ENCODE results near the gene YY1. TPM values are rescaled to one million over a fixed set of nuclear protein-coding genes. Genes with fewer than 3 reads are reported as not detected.

YY1 gene
- total and polyA plus RNA-seq, 7 donors = 23.8 to 58.4 (median 44.6) TPM

DNA sequence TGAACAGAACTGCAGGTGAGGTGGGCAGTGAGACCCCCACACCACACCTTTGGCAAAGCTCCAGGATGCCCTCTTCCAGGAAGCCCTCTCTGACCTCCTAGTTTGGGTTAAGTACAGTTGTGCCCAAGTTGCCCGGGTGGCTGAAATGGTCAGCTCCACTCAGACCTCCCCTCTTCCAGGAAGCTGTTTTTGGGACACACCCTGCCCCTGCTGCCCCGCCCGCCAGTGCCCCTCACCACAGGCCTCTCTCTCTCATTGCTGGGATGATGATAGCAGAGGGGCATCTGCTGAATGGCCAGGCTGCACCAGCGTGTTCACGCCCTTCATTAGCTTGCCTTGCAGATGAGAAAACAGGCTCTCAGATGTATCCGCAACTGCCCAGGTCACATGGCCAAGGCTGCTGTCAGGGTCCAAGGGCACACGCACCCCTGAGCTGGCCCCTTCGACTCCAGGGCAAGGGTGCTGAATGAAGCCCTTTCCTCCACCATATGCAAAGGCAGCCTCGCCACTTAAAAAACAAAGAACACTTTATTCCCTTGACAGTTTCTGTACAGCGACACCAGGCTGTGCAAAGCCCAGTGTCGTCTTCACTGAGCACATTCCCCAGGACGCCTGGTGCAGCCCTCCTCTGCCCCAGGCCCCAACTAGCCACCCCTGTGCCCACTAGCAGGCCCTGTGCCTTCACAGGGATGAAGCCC is 51.8 kb downstream of the YY1 start:
- 88 to 91% (median 89%) methylated on average over 12 of the region's 12 CpGs for WGBS, 3 donors
- DNase-seq (peak in 1 of 2 donors; percentile 30), ATAC-seq (no peak)
- Histone ChIP-seq H3K9me3 (no peaks in the 10 kb centered on the region), H3K27ac (no peak overlapping the region), H3K27me3 (ENCODE audit: insufficient read depth in 3 of 3, low read length in 2 of 3) (no peaks in the 10 kb centered on the region), H3K36me3 (ENCODE audit: insufficient read depth in 1 of 2, low read depth in 1 of 2) (peaks cover 3 to 17% of the 10 kb centered on the region in 2 donors), H3K4me1 (peaks cover 18% of the 10 kb centered on the region), H3K4me3 (no peak overlapping the region)
- intact Hi-C loops (cut with DNase I) = no loop called here
- TF ChIP-seq, protein P1, sequence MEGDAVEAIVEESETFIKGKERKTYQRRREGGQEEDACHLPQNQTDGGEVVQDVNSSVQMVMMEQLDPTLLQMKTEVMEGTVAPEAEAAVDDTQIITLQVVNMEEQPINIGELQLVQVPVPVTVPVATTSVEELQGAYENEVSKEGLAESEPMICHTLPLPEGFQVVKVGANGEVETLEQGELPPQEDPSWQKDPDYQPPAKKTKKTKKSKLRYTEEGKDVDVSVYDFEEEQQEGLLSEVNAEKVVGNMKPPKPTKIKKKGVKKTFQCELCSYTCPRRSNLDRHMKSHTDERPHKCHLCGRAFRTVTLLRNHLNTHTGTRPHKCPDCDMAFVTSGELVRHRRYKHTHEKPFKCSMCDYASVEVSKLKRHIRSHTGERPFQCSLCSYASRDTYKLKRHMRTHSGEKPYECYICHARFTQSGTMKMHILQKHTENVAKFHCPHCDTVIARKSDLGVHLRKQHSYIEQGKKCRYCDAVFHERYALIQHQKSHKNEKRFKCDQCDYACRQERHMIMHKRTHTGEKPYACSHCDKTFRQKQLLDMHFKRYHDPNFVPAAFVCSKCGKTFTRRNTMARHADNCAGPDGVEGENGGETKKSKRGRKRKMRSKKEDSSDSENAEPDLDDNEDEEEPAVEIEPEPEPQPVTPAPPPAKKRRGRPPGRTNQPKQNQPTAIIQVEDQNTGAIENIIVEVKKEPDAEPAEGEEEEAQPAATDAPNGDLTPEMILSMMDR (IDR thresholded peaks at IDR 0.05) = no peak

DNA sequence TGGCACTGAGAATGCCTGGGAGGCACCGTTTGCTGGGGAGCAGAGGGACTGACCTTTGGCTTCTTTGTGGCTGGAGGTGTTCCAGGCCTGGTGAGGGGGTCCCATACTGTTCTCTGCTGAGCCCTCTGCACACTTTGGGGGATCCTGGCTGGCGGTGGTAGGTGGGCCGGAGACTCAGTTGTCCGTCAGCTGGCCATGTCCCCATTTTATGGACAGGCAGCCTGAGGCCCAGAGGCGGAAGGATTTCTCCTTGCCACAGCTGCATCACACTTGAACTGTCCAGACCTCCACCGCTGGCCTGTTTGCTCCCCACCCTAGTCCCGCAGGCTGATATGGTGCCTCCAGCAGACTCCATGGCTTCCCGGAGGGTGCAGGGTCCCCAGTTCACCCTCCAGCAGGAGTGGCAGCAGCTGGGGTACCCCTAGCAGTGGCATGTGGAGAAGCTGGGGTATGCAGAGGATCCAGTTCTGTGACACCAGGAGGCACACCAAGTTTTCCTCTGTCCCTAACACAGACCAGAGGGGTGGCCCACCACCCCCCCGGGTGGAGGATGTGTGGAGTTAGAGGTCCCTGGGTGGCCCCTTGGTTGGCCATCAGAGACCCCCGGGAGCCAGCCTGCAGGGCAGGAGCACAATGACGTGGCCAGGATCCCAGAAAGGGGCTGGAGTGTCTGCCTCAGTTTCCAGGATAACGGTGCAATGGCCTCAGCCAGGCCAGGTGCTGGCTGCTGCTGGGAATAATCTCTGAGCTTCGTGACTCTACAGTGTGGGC is 52.5 kb downstream of the YY1 start:
- Histone ChIP-seq H3K36me3 (ENCODE audit: insufficient read depth in 1 of 2, low read depth in 1 of 2) (peaks cover 3 to 17% of the 10 kb centered on the region in 2 donors), H3K9me3 (no peaks in the 10 kb centered on the region), H3K4me3 (no peak overlapping the region), H3K4me1 (peaks cover 13% of the 10 kb centered on the region), H3K27ac (no peak overlapping the region), H3K27me3 (ENCODE audit: insufficient read depth in 3 of 3, low read length in 2 of 3) (no peaks in the 10 kb centered on the region)
- WGBS, 3 donors = 93 to 94% (median 93%) methylated on average over 13 of the region's 13 CpGs
- TF ChIP-seq, protein P1 (IDR thresholded peaks at IDR 0.05) = no peak
- intact Hi-C loops (cut with DNase I) = no loop called here
- ATAC-seq = no peak
- peak in 1 of 2 donors; percentile 28 for DNase-seq

DNA sequence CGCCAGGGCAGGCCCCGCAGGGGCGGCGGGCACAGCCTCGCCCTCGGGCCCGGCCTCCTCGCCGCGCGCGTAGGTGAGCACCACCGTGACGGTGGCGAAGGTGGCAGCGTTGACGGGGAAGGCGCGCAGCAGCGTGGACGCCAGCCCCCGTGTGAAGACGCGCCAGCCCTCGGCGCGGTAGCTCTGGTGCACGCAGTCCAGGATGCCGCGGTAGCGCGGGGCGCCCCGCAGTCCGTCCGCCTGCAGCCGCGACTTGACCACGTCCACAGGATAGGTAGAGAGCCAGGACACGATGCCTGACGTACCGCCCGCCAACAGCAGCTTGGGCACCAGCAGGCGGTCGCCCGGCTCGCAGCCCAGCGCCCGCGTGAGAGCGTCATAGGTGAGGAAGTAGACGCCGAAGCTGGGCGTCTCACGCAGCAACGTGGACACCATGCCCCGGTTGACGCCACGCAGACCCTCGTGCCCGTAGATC is 53.4 kb downstream of the YY1 start:
- Histone ChIP-seq H3K36me3 (ENCODE audit: insufficient read depth in 1 of 2, low read depth in 1 of 2) (peaks cover 3 to 17% of the 10 kb centered on the region in 2 donors), H3K27ac (no peak overlapping the region), H3K27me3 (ENCODE audit: insufficient read depth in 3 of 3, low read length in 2 of 3) (no peaks in the 10 kb centered on the region), H3K4me3 (no peak overlapping the region), H3K9me3 (no peaks in the 10 kb centered on the region), H3K4me1 (peaks cover 17% of the 10 kb centered on the region)
- peak in 1 of 2 donors; percentile 41 for DNase-seq
- intact Hi-C loops (cut with DNase I) = no loop called here
- WGBS, 3 donors = 96 to 97% (median 97%) methylated on average over 56 to 61 of the region's 61 CpGs
- TF ChIP-seq, protein P1 (IDR thresholded peaks at IDR 0.05) = no peak
- no peak for ATAC-seq

DNA sequence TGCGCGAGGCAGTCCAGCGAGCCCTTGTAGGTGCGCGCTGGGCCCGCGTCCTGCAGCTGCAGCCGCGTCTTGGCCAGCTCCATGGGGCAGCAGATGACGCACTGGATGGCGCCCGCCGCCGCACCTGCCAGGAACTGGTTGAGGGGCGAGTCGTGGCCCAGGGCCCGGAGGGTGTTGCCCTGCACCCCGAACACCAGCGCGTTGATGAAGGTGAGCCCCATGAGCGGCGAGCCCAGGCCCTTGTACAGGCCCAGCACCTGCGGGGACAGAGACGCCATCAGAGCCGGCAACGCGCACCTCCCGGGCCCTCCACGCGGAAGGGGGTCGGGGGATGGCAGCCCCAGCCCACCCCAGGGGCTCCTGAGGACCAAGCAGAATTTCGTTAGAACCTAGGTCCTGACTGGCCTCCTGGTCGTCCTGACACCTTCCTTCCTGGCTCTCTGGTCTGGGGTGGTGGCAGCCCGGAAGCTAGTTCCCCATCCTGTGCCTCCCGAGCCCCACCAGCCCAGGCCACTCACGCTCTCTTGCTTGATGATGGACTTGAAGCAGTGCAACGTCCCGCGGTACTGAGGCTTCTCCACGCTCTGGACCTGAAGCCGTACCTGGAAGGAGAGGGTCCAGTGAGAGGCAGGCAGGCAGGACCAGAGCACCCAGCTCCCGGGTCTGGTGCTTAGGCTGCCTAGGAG is 54.0 kb downstream of the YY1 start:
- DNase-seq = peak in 1 of 2 donors; percentile 53
- H3K27me3 ChIP-seq (ENCODE audit: insufficient read depth in 3 of 3, low read length in 2 of 3) = no peaks in the 10 kb centered on the region
- ATAC-seq = no peak
- H3K4me1 ChIP-seq = peaks cover 20% of the 10 kb centered on the region
- no peak overlapping the region for H3K4me3 ChIP-seq
- H3K27ac ChIP-seq = no peak overlapping the region
- TF ChIP-seq, protein P1 (IDR thresholded peaks at IDR 0.05) = no peak
- H3K9me3 ChIP-seq = no peaks in the 10 kb centered on the region
- peaks cover 3 to 17% of the 10 kb centered on the region in 2 donors for H3K36me3 ChIP-seq (ENCODE audit: insufficient read depth in 1 of 2, low read depth in 1 of 2)
- intact Hi-C loops (cut with DNase I) = no loop called here
- WGBS, 3 donors = 92 to 97% (median 95%) methylated on average over 39 to 42 of the region's 42 CpGs

Measured in psoas muscle (tissue), 8 donors.